ENCODE measurements around the gene OLFML1.

The OLFML1 gene

DNA sequence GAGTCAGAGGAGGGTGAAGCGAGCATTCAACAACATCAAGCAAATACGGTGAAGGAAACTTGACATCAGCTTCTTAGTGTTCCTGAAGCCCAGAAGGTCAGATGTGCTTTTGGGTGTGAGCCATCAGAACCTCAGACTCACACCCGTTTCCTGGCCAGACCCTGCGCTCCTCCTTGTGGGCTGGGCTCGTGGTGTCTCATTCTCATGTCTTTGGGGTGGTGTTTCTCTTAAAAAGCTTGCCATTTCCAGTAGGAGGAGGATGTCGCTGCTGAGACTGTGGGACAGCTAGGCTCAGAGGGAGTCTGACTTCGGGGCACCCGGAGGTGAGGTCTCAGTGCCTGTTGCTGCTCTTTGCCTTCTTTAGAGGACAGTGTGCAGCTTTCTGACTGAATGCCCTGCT lies 52.7 kb downstream of the OLFML1 start:
- no peak for DNase-seq (ENCODE audit: low spot score)
- CTCF ChIA-PET, result no interaction called here
- TF ChIP-seq, protein P1, sequence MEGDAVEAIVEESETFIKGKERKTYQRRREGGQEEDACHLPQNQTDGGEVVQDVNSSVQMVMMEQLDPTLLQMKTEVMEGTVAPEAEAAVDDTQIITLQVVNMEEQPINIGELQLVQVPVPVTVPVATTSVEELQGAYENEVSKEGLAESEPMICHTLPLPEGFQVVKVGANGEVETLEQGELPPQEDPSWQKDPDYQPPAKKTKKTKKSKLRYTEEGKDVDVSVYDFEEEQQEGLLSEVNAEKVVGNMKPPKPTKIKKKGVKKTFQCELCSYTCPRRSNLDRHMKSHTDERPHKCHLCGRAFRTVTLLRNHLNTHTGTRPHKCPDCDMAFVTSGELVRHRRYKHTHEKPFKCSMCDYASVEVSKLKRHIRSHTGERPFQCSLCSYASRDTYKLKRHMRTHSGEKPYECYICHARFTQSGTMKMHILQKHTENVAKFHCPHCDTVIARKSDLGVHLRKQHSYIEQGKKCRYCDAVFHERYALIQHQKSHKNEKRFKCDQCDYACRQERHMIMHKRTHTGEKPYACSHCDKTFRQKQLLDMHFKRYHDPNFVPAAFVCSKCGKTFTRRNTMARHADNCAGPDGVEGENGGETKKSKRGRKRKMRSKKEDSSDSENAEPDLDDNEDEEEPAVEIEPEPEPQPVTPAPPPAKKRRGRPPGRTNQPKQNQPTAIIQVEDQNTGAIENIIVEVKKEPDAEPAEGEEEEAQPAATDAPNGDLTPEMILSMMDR (conservative IDR thresholded peaks at IDR 0.05; ENCODE audit: low read depth), result no peak
- H3K27ac ChIP-seq, result no peak overlapping the region
- POLR2A ChIA-PET (ENCODE audit: low non-redundant PET), result no interaction called here

DNA sequence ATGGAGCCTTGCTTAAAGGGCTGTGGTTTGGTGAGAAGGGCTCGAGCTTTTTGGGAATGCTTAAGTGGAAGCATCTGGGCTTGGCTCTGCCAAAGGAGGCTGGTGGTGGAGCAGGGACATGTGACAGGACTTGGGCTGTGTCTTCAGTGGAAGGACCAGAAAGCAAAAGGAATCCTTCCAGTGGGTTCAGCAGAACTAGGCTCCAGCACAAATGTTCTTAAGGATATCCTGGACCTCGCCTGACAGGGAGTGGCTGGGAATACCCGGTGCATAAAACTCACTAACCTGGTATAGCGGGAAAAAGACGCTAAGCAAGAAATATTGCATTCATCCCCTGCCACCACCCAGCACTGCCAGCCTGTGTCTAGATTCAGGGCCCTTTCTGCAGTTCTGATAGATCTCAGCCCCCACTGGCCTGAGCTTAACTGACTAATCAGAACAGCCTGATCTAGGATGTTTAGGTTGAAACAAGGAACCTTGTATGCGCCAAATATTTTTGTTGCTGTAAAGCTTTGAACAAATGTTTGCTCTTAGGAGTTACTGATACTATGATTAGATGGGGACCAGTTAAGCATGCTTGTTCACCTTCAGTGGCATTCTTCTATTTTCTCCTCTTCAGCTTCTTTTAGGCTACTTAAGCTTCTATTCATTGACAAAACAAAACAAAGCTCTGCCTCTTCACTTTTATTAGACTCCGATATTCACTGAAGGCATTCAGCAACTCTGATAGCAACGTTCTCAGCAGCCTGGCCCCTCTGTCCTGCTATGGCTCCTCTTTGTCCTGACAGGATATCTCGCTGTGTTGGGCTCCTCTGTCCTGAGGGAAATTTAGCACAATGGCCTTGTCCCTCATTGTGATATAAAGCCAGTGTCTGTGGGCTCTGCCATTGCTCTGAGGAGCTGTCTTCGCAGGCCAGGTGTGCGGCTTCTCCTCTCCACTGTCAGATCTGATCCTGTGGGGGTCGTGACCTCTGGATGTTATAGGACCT lies 53.5 kb downstream of the OLFML1 start:
- POLR2A ChIA-PET (ENCODE audit: low non-redundant PET), result no interaction called here

DNA sequence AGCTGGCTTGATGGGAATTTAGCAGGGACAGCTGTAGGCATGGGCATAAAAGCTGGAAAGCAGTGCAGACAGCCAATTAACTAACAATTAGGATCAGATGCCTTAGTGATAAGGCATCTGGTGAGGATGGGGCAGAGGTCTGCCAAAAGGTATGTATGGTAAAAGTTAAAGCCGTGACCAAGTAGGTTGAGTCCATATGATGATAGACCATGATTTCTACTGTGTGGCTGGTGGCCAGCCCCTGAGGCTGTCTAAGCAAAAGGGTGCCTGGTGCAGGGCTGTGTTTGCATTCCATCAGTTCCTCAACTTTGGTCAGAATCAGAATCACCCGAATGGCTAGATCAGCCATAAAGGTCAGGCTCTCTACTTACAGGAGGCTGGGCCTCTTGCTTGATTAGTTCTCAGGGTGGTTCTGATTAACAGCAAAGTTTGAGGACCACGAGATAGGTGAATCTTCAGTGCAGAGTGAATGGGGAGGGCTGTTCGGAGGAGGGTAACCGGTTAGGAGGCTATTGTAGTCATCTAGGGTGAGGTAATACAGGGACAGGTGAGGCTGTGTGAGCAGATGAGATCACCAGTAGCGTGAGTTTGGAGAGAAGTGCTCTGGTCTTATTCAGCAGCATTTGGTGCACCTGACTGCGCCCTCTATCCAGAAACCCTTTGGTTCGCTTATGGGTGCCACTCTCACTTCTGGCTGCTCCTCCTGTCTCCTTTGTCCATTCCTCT lies 55.7 kb downstream of the OLFML1 start:
- TF ChIP-seq, protein P1 (conservative IDR thresholded peaks at IDR 0.05; ENCODE audit: low read depth), result no peak
- no peak overlapping the region for H3K27ac ChIP-seq
- CTCF ChIA-PET, result no interaction called here
- POLR2A ChIA-PET (ENCODE audit: low non-redundant PET), result no interaction called here
- DNase-seq (ENCODE audit: low spot score), result no peak

More for the DNA sequence above, 53.5 kb downstream of the OLFML1 start:
- TF ChIP-seq, protein P1 (conservative IDR thresholded peaks at IDR 0.05; ENCODE audit: low read depth), result no peak
- no peak for DNase-seq (ENCODE audit: low spot score)
- CTCF ChIA-PET, result no interaction called here
- no peak overlapping the region for H3K27ac ChIP-seq

DNA sequence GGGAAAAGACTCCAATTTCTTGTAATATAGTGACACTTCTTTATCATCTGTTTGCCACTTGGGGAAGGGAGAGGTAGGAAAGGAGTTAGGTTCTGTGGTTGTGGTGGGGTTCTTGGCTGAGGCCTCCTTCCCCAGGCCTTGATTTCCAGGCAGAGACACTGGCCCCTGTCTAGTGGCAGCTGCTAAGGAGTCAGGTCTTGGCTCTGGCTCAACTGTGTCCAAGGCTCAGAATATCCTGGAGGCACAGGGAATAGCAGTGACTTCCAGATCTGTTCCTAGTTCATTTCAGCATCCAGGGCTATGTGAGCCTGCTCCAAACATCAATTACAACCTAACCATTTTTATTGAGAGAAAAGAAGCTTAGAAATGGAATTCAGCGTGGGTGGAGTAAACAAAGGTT lies 58.0 kb downstream of the OLFML1 start:
- CTCF ChIA-PET, result no interaction called here
- no peak for DNase-seq (ENCODE audit: low spot score)
- H3K27ac ChIP-seq, result no peak overlapping the region
- POLR2A ChIA-PET (ENCODE audit: low non-redundant PET), result no interaction called here
- TF ChIP-seq, protein P1 (conservative IDR thresholded peaks at IDR 0.05; ENCODE audit: low read depth), result no peak

DNA sequence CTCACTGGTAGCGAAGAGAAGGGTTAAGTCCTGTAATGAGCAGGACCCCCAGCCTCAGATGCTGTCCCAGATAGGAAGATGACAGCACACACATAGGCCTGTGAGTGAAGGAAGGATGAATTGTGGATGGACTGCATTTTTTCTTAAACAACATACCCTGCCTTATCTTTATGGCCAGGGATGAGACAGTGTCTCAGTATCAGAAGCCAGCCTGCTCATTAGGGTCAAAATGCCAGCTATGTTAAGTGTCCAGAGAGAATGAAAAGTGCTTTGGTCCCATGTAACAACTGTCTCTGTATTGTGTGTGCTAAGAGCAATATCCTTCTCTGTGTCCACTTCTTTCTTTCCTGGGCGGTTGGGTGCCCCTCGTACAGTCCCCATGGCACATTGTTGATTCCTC lies 58.7 kb downstream of the OLFML1 start:
- TF ChIP-seq, protein P1 (conservative IDR thresholded peaks at IDR 0.05; ENCODE audit: low read depth), result no peak
- DNase-seq (ENCODE audit: low spot score), result no peak
- no peak overlapping the region for H3K27ac ChIP-seq
- ChIA-PET POLR2A (ENCODE audit: low non-redundant PET) (no interaction called here), CTCF (no interaction called here)

DNA sequence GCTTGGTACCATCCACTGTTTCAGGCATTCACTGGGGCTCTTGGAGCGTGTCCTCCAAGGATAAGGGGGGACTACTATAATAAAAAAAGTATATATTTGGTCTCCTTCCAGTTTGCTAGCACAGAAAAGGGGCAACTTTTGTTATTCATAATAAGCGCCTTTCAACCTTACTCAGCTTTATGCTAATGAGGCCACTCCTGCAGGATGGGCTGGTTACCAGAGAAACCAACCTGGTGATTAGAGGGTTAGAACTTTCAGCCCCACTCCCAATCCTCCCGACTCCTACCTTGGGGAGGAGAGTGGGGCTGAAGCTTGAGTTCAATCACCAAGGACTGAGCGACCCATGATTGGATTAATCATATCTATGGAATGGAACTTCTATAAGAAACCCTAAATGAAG lies 60.3 kb downstream of the OLFML1 start:
- TF ChIP-seq, protein P1 (conservative IDR thresholded peaks at IDR 0.05; ENCODE audit: low read depth), result no peak
- H3K27ac ChIP-seq, result peak overlapping the region; percentile 83
- ChIA-PET POLR2A (ENCODE audit: low non-redundant PET) (no interaction called here), CTCF (interaction anchor here (0.5 kb wide), 1 partner anchor 28 kb away, joined by 3 read pairs; no protein-coding TSS in a partner anchor)
- DNase-seq (ENCODE audit: low spot score), result no peak

All from RWPE1 (cell line).